Right lobe of liver (tissue), 4 donors: ENCODE data around the gene LENEP.

ENCODE experiments used
- CTCF ChIP-seq, 4 donors: fragments of 200-600 bp in 3 of 4; fragments of 450-650 bp in 1 of 4; IDR thresholded peaks; one replicate each; pipeline versions ENCODE4 v1.5.1 to v1.8.0; 2016 to 2022; ENCODE audit warnings: antibody characterized with exemption in 4 of 4, mild to moderate bottlenecking in 2 of 4
- POLR2A ChIP-seq: fragments of 450-650 bp; IDR thresholded peaks from one replicate; pipeline ENCODE4 v1.6.1; 2017; ENCODE audit warnings: antibody characterized with exemption, mild to moderate bottlenecking
- donor health status: DM: no; HTN: no; CAD: no.
- donor health status: DM: no; HTN: no; CAD: no.
- donor health status: DM: no; HTN: yes; CAD: no.

GRCh38 chr1:154943649-154944400 lies 49.6 kb upstream of the LENEP start:
- TF ChIP-seq CTCF (IDR thresholded peaks at IDR 0.05): peak; percentile 62 to 82 (median 74)
- no peak for TF ChIP-seq POLR2A
